ENCODE results near the gene ENPP1.

The ENPP1 gene

DNA sequence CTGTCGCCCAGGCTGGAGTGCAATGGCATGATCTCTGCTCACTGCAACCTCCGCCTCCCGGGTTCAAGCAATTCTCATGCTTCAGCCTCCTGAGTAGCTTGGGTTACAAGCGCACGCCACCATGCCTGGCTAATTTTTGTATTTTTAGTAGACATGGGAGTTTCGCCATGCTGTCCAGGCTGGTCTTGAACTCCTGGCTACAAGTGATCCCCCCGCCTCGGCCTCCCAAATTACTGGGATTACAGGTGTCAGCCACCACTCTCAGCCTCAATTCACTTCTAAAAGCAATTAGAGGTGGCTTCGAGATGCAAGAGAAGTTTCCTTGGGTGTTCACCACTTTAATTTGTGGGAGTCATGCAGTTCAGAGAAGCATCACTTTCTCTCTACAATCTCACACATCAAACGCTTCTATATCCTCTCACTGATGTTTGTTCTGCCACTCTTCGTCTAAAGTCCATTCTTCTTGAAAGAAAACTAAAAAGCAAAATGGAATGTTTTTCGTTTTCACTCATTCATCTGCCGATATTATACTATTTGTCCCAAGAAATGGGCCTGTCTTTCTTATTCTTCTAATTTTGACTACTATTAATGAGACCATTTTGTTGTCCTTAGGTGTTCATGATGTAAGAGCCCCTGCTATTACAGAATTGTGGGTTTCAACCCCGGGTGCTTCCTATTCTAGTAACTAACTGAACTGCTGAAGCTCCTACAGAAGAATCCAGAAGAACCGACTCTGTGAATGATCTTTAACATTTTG lies 38.3 kb upstream of the ENPP1 start:
- H3K27me3 ChIP-seq (ENCODE audit: control insufficient read depth, insufficient read depth, low read length): no peaks in the 10 kb centered on the region
- no peak overlapping the region for H3K4me3 ChIP-seq (ENCODE audit: low read depth, low read length)
- H3K27ac ChIP-seq (ENCODE audit: low read depth, low read length): no peak overlapping the region
- H3K36me3 ChIP-seq (ENCODE audit: control insufficient read depth, insufficient read depth, low read length): no peaks in the 10 kb centered on the region
- H3K9ac ChIP-seq (ENCODE audit: low read depth, low read length): no peak overlapping the region
- H3K4me1 ChIP-seq (ENCODE audit: control insufficient read depth, insufficient read depth, low read length): peaks cover 4% of the 10 kb centered on the region; the same call in 1 of the 2 replicates
- no peaks in the 10 kb centered on the region for H3K9me3 ChIP-seq (ENCODE audit: control insufficient read depth, insufficient read depth, low read length)

DNA sequence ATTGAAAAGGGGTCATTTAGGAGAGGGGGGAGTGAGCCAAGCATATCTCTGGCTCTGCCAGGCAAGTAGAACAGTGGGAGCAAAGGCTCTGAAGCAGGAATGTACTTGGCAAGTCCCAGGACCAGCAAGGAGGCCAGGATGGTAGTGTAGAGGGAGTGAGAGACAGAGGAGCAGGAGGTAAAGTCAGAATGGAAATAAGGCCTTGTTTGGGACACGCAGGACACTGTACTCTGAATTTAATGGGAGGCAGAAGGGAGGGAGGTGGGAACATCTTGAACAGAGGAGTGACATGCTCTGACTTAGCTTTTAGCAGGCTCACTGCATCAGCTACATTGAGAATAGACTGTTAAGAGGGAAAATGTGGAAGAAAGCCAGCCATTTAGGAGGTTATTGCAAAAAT lies 37.0 kb upstream of the ENPP1 start:
- H3K9ac ChIP-seq (ENCODE audit: low read depth, low read length): no peak overlapping the region

DNA sequence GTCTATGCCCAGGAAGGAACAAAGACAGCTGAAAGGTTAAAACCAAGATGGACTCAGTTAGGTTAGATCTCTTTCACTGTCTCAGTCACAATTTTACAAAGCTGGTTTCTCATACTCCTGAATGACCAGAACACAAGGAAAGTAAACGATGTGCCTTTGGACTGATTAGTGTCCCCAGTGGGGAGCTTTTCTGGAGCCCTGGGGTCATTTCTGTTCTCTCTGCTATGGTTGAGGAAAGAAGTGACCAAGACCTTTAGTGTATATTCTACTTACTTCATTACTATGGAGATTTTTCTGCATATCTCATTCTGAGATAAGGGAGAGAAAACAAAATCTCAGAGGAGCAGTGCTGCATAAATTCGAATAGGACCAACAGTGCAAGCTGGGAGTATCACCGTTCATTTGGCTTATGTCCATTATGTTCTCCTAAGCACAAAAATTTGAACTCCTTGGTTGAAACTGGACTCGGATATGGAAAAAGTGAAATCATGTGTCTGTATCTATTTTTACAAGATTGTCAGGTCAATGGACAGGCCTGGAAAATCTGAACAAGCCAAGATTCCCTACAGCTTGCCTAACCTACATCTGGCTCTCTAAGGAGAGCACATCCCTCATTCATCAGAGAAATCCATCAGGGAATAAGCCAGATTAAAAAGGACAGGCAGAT lies 34.4 kb upstream of the ENPP1 start:
- Histone ChIP-seq H3K27ac (ENCODE audit: low read depth, low read length) (no peak overlapping the region), H3K4me3 (ENCODE audit: low read depth, low read length) (no peak overlapping the region), H3K36me3 (ENCODE audit: control insufficient read depth, insufficient read depth, low read length) (no peaks in the 10 kb centered on the region), H3K9me3 (ENCODE audit: control insufficient read depth, insufficient read depth, low read length) (no peaks in the 10 kb centered on the region), H3K9ac (ENCODE audit: low read depth, low read length) (no peak overlapping the region), H3K4me1 (ENCODE audit: control insufficient read depth, insufficient read depth, low read length) (no peaks in the 10 kb centered on the region), H3K27me3 (ENCODE audit: control insufficient read depth, insufficient read depth, low read length) (no peaks in the 10 kb centered on the region)

More for the DNA sequence above, 37.0 kb upstream of the ENPP1 start:
- Histone ChIP-seq H3K36me3 (ENCODE audit: control insufficient read depth, insufficient read depth, low read length) (no peaks in the 10 kb centered on the region), H3K27me3 (ENCODE audit: control insufficient read depth, insufficient read depth, low read length) (no peaks in the 10 kb centered on the region), H3K4me1 (ENCODE audit: control insufficient read depth, insufficient read depth, low read length) (no peaks in the 10 kb centered on the region), H3K4me3 (ENCODE audit: low read depth, low read length) (no peak overlapping the region), H3K27ac (ENCODE audit: low read depth, low read length) (no peak overlapping the region), H3K9me3 (ENCODE audit: control insufficient read depth, insufficient read depth, low read length) (no peaks in the 10 kb centered on the region)

DNA sequence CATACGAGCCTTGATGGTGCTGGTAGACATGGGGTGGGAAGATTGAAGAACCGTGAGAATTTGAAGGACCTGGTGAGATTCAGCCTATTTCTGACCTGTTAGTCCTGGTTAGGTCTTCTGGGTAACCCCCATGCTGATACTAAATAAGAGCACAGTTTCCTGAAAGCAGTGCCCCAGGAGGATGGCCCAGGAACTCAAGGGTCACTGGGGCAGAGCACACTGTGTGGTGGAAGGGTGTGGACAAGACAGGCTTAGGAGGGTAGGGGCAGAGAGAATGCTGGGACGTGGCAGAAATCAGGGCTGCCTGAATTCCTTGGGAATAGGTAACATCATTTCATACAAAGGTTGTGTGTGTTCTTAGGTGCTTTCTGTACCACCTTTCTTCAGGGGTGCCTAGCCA lies 31.9 kb upstream of the ENPP1 start:
- no peaks in the 10 kb centered on the region for H3K27me3 ChIP-seq (ENCODE audit: control insufficient read depth, insufficient read depth, low read length)

DNA sequence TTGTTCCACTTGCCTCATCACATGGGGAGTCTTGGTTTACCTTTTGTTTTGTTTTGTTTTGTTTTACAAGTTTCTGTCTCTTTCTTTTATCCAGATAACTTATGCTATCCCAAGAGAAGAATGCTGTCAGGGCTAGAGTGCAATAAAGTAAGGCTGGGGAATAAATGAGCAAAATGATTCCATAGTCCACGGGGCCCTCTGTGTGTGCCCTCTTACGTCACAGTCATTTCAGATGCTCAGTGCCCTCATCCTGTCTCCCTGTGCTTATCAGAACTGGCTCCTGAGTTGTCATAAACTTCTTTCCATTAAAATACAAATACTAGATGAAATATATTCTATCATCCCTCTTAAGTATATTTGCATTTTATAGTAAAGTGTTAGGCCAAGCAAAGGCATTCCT lies 30.8 kb upstream of the ENPP1 start:
- Histone ChIP-seq H3K9ac (ENCODE audit: low read depth, low read length) (no peak overlapping the region), H3K36me3 (ENCODE audit: control insufficient read depth, insufficient read depth, low read length) (no peaks in the 10 kb centered on the region), H3K27ac (ENCODE audit: low read depth, low read length) (no peak overlapping the region), H3K27me3 (ENCODE audit: control insufficient read depth, insufficient read depth, low read length) (no peaks in the 10 kb centered on the region), H3K9me3 (ENCODE audit: control insufficient read depth, insufficient read depth, low read length) (no peaks in the 10 kb centered on the region), H3K4me3 (ENCODE audit: low read depth, low read length) (no peak overlapping the region), H3K4me1 (ENCODE audit: control insufficient read depth, insufficient read depth, low read length) (no peaks in the 10 kb centered on the region)

More for the DNA sequence above, 31.9 kb upstream of the ENPP1 start:
- H3K4me3 ChIP-seq (ENCODE audit: low read depth, low read length): no peak overlapping the region
- no peaks in the 10 kb centered on the region for H3K9me3 ChIP-seq (ENCODE audit: control insufficient read depth, insufficient read depth, low read length)
- H3K9ac ChIP-seq (ENCODE audit: low read depth, low read length): no peak overlapping the region
- H3K27ac ChIP-seq (ENCODE audit: low read depth, low read length): no peak overlapping the region
- no peaks in the 10 kb centered on the region for H3K36me3 ChIP-seq (ENCODE audit: control insufficient read depth, insufficient read depth, low read length)
- H3K4me1 ChIP-seq (ENCODE audit: control insufficient read depth, insufficient read depth, low read length): no peaks in the 10 kb centered on the region

DNA sequence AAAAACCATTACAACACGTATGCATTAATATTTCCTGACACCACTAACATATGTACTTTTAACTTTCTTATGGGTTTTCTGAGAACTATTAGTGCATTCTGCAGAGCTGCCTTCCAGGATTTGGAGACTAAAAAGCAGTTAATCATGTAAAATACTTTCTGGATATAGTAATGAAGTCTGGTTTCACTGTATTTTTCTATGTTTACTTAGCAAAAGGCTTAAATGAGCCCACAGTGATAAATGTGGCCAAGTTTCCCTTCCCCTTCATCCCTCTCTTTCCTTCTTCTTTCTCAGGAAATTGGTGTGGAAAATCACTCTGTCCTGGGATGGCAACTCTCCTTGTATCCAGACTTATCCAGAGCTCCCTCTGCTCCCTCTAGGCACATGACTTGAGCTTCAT lies 29.7 kb upstream of the ENPP1 start:
- no peaks in the 10 kb centered on the region for H3K9me3 ChIP-seq (ENCODE audit: control insufficient read depth, insufficient read depth, low read length)
- H3K27ac ChIP-seq (ENCODE audit: low read depth, low read length): no peak overlapping the region
- H3K36me3 ChIP-seq (ENCODE audit: control insufficient read depth, insufficient read depth, low read length): no peaks in the 10 kb centered on the region
- no peaks in the 10 kb centered on the region for H3K4me1 ChIP-seq (ENCODE audit: control insufficient read depth, insufficient read depth, low read length)
- no peak overlapping the region for H3K4me3 ChIP-seq (ENCODE audit: low read depth, low read length)
- no peaks in the 10 kb centered on the region for H3K27me3 ChIP-seq (ENCODE audit: control insufficient read depth, insufficient read depth, low read length)
- no peak overlapping the region for H3K9ac ChIP-seq (ENCODE audit: low read depth, low read length)

DNA sequence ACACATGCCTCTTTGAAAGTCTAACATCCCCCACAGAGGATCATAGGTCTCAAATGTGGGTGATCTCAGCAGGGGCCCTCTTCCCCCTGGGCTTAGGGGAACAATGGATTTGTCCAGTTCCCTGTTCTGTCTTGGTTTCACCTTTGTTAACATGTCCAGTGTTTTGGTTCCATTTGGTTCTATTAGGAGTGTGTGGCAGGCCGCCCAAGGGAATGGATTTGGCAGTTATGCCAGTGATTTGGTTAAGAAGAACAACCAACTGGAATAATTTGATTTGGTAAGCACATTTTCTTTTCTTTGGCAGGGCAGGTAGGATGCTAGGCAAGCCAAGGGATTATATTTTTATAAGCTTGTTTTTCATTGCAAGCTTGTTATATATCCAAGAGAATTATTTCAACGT lies 28.5 kb upstream of the ENPP1 start:
- no peak overlapping the region for H3K27ac ChIP-seq (ENCODE audit: low read depth, low read length)
- H3K9ac ChIP-seq (ENCODE audit: low read depth, low read length): no peak overlapping the region
- no peaks in the 10 kb centered on the region for H3K4me1 ChIP-seq (ENCODE audit: control insufficient read depth, insufficient read depth, low read length)
- no peak overlapping the region for H3K4me3 ChIP-seq (ENCODE audit: low read depth, low read length)
- no peaks in the 10 kb centered on the region for H3K9me3 ChIP-seq (ENCODE audit: control insufficient read depth, insufficient read depth, low read length)
- H3K27me3 ChIP-seq (ENCODE audit: control insufficient read depth, insufficient read depth, low read length): no peaks in the 10 kb centered on the region
- no peaks in the 10 kb centered on the region for H3K36me3 ChIP-seq (ENCODE audit: control insufficient read depth, insufficient read depth, low read length)

DNA sequence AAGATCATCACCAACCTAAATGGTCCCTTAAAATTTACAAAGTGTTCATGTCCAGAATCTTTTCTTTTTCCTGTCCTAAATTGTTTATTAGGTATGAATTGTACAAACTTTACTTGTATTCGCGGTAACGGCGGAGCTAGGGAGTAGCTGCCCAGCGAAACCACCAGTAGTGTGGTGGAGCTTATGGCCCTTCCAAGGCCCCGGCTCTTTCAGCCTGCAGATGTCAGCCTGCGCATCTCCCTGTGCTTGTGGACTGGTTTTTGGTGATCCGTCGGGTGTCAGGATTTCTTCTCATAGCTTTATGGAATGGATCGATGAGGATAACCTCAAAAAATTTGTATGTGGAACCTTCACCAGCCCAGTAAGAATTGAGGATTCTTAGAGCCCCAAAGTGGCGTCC lies 27.2 kb upstream of the ENPP1 start:
- Histone ChIP-seq H3K4me1 (ENCODE audit: control insufficient read depth, insufficient read depth, low read length) (no peaks in the 10 kb centered on the region), H3K9me3 (ENCODE audit: control insufficient read depth, insufficient read depth, low read length) (no peaks in the 10 kb centered on the region), H3K36me3 (ENCODE audit: control insufficient read depth, insufficient read depth, low read length) (no peaks in the 10 kb centered on the region), H3K9ac (ENCODE audit: low read depth, low read length) (no peak overlapping the region), H3K27ac (ENCODE audit: low read depth, low read length) (no peak overlapping the region), H3K27me3 (ENCODE audit: control insufficient read depth, insufficient read depth, low read length) (no peaks in the 10 kb centered on the region), H3K4me3 (ENCODE audit: low read depth, low read length) (no peak overlapping the region)

DNA sequence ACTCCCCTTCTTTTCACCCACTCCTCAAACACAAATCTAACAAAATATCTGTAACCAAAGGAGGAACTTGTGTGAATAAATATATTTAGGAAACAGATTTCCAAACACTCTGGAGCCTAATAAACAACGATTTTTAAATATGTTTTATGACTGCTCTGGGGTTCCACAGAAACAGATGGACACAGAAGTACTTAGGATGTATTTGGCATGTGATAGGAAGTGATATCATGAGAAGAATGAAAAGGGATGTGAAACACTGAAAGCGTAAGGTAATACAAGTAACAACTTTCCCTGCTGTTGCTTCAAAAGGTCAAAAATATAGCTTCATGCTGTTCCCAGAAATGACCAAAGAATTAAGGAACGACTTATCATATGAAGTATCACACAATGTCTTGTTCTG lies 26.1 kb upstream of the ENPP1 start:
- Histone ChIP-seq H3K36me3 (ENCODE audit: control insufficient read depth, insufficient read depth, low read length) (no peaks in the 10 kb centered on the region), H3K27me3 (ENCODE audit: control insufficient read depth, insufficient read depth, low read length) (no peaks in the 10 kb centered on the region), H3K4me1 (ENCODE audit: control insufficient read depth, insufficient read depth, low read length) (no peaks in the 10 kb centered on the region), H3K9me3 (ENCODE audit: control insufficient read depth, insufficient read depth, low read length) (no peaks in the 10 kb centered on the region), H3K4me3 (ENCODE audit: low read depth, low read length) (no peak overlapping the region), H3K27ac (ENCODE audit: low read depth, low read length) (no peak overlapping the region), H3K9ac (ENCODE audit: low read depth, low read length) (no peak overlapping the region)

DNA sequence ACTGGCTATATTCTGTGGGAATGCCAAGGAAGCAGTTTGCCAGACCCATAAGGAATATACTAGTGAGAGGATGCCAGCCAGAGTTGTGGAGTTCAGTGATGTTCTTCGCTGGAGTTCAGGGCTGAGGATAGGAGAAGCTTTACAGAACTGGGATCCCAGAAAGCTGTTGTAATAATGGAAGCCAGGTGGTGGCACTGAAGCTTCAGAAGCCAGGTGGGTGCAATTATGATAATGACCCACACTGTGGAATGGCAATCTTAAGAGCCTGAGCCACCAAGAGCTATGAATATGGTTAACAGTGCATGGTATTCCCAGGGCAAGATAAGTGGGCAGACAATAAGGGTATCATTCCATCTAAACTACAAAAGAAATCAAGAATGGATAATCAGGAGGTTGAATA lies 25.1 kb upstream of the ENPP1 start:
- Histone ChIP-seq H3K4me3 (ENCODE audit: low read depth, low read length) (no peak overlapping the region), H3K9ac (ENCODE audit: low read depth, low read length) (no peak overlapping the region), H3K4me1 (ENCODE audit: control insufficient read depth, insufficient read depth, low read length) (no peaks in the 10 kb centered on the region), H3K27me3 (ENCODE audit: control insufficient read depth, insufficient read depth, low read length) (no peaks in the 10 kb centered on the region), H3K9me3 (ENCODE audit: control insufficient read depth, insufficient read depth, low read length) (no peaks in the 10 kb centered on the region), H3K27ac (ENCODE audit: low read depth, low read length) (no peak overlapping the region), H3K36me3 (ENCODE audit: control insufficient read depth, insufficient read depth, low read length) (no peaks in the 10 kb centered on the region)

DNA sequence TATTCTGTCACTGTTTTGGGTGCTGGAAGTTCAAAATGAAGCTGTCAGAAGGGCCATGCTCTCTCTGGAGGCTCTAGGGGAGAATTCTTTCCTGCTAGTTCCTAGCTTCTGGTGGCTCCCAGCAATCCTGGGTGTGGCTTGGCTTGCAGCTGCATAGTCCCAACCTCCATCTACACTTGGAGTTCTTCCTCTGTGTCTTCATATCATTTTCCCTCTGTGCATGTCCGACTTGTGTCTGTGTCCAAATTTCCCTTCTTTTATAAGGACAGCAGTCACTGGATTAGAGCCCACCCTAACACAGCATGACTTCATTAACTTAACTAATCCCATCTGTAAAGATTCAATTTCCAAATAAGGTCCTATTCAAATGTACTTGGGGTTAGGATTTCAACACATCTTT lies 23.3 kb upstream of the ENPP1 start:
- Histone ChIP-seq H3K36me3 (ENCODE audit: control insufficient read depth, insufficient read depth, low read length) (no peaks in the 10 kb centered on the region), H3K4me1 (ENCODE audit: control insufficient read depth, insufficient read depth, low read length) (0 out of 2 replicates have a peak, but pooled peaks cover 4% of the 10 kb centered on the region), H3K27ac (ENCODE audit: low read depth, low read length) (no peak overlapping the region), H3K9ac (ENCODE audit: low read depth, low read length) (no peak overlapping the region), H3K9me3 (ENCODE audit: control insufficient read depth, insufficient read depth, low read length) (no peaks in the 10 kb centered on the region), H3K27me3 (ENCODE audit: control insufficient read depth, insufficient read depth, low read length) (no peaks in the 10 kb centered on the region), H3K4me3 (ENCODE audit: low read depth, low read length) (no peak overlapping the region)

All from HUES48 (cell line).